HG02588 (cell line): Measurements from ENCODE around the gene GAST.
"Not testable (repeated sequence)": the region's sequence is repeated elsewhere in the genome, so short reads cannot be mapped to it uniquely, and the experiment has no call there.

ENCODE experiments used
- ATAC-seq: cut with Tn5 transposase; IDR thresholded peaks from one replicate; pipeline ENCODE4 v1.9.1; 2021; ENCODE audit warnings: mild to moderate bottlenecking, moderate library complexity; ENCODE audit not compliant: unreplicated experiment

GAST gene, protein sequence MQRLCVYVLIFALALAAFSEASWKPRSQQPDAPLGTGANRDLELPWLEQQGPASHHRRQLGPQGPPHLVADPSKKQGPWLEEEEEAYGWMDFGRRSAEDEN

DNA sequence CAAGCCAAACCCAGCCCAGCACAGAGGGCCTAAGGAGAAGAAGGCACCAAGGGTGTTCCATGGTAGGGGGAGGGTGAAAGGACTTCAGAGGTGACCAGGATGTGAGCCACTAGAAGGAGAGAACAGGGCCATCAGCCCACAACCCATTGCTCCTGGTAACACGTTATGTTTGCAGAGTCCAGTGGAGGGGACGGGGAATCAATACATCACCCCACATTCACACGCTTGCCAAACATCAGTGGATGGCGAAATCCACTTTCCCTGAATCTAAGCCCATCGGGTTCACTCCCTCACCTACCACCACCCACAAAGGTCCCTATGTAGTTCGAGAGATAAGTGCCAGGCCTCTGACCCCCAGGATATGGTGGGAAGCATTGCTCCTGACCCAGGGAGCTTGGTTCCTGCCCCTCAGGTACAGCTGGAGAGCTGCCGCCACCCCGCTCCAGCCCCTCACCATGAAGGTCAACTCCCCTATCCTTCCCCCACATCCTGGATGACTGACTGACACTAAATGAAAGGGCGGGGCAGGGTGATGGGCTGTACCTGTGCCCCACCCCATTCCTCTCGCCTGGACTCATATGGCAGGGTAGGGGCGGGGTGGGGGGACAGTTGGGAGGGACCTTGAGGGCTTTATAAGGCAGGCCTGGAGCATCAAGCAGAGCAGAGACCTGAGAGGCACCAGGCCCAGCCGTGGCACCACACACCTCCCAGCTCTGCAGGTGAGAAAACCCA lies at the start of gene GAST:
TSS of gene GAST (plus strand) at position 663 of the 732 bp plus-strand sequence. CDS start 3,106 bp downstream, outside the sequence.
- no peak for ATAC-seq

DNA sequence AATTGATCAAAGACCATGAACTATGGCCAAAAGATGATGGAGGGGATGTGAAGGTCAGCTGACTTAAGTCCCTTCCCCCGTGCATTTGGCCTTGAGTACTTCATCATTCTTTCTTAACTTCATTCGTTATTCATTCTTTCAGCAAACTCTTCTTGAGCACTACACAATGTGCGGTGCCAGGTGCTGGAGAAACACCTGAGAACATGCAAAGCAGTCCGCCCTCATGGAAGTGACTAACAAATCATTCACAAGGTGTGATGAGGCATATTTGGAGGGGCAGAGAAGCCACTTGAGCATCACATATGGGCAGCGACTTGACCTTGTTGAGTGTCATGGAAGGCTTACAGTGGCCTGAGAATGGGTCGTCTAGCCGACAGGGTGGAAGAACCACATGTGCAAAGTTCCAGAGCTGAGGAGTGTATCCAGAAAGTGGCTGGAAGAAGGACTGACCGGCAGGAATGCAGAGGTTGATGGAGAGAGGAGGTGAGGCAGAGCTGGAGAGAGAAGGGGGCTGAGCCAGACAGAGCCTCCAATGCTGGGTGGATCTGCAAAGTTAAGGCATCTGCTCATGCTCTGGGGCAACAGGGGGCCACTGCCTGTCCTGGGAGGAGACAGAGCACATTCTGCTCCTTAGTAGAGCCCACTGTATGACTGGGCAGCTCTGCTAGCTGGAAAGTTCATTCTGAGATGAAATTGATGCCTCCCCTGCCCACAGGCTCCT lies 48.5 kb upstream of the GAST start:
- no peak for ATAC-seq

DNA sequence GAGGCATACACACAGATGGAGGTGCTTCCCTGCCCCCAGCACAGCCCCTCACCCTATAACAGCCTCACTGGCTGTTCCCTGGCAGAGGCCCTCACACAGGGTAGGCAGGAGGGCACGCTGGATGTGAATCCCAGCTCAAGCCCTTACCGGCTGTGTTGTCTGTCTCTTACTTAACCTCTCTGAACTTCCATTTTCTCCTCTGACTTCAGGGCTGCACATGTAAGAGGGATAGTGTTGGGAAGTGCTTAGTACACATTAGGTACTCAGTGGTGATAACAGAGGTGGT lies 48.0 kb upstream of the GAST start:
- ATAC-seq: no peak

DNA sequence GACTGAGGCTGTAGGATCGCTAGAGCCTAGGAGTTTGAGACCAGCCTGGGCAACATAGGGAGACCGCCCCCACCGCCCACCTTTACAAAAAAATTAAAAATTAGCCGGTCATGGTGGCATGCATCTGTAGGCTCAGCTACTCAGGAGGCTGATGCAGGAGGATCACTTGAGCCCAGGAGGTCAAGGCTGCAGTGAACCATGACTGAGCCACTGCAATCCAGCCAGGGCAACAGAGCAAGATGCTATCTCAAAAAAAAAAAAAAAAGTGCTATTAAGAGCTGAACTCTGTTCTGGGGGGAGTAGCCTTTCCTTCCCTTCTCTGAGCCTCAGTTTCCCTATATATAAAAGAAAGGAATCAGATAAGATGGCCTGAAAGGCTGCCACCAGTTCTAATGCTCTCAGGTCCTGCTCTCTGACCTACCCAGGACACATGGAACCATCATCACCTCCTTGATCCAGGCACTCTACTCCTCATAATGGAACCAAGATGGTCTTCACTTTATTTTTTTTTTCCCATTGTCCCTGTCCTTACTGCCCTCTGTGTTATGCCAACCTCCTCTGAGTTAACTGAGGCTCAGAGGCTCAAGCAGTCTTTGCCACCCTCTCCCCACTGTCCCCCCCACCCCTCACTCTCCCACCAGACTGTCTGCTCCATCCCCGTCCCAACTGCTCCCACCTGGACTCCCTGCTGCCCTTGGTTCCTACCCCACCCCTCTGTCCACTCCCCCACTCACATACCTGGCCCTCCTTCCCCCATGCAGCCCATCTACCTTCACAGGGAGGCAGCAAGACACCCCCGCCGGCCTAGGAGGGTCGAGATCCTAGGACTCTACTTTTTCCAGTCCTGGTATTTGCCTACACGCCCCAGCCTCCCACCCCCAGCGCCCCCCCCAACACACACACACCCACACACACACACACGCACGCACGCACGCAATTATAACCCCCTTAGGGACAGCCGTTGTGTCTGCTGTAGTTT lies 47.3 kb upstream of the GAST start:
- ATAC-seq: no peak

DNA sequence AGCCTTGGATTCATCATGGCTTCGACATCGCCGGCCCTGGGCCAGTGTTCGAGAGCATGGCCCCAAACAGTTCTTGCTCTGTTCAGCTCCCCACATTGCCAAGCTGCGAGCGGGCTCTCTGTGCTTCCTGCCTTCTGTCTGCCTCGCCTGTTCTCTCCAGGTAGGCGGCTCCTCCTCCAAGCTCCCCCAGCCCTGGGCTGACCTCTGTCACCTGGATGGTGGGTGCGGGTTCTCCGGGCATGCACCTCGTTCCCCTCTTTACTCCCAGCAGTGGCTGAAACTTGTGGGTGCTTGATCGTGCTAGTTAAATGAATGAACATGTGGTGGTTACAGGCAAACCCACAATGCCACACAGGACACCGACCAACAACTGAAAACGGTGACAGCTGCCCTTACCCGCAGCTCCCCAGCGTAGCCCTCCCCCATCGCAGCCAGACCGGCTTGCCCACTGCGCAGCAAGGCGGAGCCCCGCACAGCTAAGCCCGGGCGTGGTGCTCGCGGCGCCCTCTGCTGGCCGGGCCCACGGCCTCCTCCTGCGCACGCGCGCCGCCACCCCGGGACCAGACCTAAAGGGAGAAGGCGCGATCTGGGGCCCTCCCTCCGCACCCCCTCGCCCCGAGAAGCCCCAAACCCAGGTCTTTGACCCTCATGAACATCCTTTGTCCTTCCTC lies 46.4 kb upstream of the GAST start:
- ATAC-seq: peak; percentile 56

DNA sequence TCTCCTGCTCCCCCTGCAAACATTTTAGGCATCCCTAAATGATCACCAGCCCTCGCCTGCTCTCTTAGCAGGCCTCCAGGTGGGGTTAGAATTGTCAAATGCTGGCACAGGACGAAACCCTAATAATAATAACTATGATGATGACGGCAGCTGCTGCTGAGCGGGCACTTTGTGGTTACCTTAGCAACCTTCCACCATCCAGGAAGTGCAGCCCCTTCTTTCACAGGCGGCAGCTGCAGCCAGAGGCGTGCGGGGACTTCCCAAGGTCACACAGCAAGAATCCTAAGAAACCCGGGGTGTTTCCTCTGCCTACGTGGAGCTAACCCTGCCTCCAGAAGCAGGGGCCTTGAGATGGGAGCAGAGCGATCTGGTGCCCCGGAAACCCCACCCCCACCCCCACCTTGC lies 45.9 kb upstream of the GAST start:
- peak; percentile 33 for ATAC-seq

DNA sequence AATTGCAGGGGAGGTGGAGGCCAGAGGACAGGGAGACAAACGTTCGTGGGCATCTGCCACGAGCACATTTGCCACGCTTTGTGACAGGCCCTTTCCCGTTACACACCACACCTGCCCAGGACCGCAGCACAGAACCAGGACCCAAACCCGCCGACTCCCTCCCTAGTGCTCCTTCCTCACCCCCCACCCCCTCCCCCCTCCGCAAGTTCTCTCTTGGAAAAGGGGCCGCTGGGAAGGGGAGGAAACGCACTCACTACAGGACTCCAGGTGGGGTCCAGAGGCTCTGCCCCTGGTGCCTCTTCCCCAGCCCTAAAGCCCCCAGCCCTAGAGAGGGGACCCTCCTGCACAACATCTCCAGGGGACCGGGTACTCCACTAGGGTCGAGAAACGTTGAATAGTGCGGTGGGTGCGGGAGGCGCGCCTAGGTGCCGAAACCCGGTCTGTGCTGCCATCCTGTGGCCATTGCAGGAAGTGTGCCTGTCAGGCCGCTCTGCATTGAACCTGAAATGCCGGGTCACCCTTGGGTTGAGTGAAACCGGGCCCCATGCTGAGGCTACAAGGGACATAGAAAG lies 45.3 kb upstream of the GAST start:
- ATAC-seq: no peak

DNA sequence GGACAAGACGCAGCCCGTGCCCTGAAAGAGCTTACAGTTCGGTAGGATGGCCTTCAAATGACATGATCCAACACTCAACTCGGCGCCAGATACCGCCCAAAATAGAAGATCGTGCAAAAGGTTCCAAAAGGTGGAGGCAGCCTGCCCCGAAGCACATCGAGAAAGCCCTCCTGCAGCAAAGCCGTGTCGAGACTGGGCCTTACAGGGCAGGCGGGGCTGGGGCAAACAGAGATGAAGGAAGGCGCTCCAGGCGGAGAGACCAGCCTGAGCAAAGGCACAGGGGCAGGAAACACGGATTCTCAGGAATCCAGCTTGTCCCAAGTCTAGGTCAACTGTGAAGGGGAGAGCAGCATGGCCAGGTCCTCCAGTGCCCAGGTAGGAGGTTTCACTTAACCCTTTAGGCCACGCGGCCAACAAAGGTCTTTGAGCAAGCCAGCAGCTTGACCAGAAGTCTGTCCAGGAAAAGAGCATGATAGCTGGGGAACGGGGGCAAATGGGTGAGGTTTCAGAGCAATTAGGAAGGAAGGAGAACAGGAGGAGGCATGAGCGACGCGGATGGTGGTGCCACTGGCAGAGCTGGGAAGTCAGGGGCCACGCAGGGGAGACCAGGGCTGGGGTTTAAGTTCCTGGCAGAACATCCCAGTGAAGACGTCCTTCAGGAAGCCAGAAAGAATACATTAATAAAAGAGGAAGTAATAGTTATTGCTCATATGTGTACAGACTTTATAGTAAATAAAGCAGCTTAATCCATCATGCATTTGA lies 44.7 kb upstream of the GAST start:
- no peak for ATAC-seq

DNA sequence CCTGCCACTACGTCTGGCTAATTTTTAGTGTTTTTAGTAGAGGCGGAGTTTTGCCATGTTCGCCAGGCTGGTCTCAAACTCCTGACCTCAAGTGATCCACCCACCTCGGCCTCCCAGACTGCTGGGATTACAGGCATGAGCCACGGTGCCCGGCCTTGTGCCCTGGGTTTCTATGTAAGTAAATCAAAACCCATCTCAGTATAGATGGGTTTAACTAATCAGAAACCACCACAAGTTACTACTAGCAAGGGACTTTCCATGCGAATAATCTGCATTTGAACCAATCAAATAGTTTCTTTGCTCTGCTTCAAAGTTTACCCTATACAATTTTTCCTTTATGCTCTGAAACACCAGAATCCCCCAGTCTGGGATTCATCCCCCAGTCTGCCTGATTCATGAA lies 40.0 kb upstream of the GAST start:
- ATAC-seq: no peak

DNA sequence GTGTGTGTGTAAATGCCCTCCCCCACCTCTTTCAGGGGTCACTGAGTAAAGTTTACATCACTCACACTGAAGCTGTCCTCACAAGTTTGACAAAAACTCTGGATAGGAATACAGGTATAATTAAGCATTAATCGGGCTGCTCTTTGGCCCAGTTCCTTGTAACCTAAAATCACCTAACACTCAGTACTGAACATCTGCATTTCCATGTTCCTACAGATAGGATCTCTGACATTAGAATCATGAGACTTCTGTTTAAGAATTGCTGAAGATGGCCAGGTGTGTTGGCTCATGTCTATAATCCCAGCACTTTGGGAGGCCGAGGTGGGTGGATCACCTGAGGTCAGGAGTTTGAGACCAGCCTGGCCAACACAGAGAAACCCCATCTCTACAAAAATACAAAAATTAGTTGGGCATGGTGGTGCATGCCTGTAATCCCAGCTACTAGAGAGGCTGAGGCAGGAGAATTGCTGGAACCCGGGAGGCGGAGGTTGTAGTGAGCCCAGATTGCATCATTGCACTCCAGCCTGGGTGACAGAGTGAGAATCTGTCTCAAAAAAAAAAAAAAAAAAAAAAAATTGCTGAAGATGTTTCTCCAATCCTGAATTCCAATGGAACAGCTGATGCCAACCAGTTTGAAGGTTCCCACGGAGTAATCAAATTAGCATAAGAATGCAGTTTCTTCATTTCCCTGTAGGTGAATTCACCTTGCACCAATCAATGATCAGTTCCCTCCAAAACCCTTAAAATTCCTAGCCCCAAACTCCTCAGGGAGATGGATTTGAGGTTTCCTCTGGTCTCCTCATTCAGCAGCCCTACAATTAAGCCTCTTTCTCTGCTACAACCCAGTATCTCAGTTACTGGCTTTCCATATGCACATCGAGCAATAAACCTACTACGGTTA lies 36.7 kb upstream of the GAST start:
- not testable (repeated sequence) for ATAC-seq

DNA sequence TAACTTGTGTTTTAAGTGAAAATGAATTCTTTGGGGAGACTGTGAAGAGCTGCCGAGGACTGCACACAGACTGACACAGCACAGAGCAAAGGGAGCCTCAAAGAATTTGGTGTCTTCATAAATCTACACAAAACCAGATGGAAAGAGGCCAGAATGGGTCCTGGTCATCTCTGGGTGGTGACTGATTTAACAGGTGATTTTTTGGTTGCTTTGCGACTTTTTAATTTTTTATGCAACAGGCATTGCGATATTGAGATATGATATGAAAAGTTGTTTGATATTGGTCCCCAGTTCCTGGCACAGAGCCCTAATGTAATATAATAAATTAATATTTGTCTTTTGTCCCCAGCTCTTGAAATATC lies 36.1 kb upstream of the GAST start:
- no peak for ATAC-seq

DNA sequence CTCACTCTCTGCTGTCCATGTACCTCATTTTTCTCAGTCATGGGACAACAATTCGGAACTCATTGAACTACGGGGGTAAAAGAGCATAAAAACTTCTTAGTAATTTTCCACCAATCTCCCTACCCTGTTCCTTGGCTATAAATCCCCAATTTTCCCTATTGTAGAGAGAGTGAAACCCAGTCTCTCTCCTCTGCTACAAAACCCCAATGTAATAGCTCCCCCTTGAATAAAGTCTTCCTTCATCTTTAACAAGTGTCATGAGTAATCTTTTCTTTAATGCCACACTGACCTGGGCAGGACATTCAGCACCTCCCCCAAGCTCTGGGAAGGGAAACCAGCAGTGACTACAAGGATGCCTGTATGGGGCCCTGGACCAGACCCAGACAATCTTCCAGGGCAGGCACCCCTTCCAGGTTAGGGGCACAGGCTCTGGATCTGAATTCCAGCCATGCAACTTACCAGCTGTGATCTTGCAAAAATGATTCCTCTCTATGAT lies 33.7 kb upstream of the GAST start:
- ATAC-seq: peak; percentile 27

DNA sequence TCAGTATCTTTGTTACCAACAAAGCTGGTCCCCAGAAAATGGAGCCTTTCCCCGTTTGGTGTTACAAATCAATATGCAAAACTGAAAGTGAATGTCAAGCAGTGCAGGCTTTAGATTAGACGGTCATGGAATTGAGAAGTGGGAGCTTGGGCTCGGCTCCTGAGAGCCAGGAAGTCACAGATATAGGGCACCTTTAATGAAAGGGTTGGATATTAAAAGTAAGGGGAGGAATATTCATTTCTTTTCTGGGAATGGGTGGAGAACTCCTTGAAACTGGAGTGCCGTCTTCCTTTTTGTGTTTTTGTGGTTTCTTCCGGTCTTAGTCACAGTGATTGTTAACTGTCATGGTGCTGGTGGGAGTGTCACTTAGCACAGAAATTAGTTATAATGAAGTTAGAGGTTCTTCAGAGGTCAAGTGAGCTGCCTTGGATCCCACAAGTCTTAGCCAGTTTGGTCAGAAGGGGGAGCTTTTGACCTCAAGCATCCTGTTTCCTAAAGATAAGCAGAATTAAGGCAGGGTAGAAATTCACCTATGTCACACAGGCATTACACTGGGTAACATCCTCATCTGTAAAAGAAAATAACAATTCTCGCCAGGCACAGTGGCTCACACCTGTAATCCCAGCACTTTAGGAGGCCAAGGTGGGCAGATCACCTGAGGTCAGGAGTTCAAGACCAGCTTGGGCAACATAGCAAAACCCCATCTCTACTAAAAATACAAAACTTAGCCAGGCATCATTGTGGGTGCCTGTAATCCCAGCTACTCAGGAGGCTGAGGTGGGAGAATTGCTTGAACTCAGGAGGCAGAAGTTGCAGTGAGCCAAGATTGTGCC lies 33.0 kb upstream of the GAST start:
- peak; percentile 69 for ATAC-seq

DNA sequence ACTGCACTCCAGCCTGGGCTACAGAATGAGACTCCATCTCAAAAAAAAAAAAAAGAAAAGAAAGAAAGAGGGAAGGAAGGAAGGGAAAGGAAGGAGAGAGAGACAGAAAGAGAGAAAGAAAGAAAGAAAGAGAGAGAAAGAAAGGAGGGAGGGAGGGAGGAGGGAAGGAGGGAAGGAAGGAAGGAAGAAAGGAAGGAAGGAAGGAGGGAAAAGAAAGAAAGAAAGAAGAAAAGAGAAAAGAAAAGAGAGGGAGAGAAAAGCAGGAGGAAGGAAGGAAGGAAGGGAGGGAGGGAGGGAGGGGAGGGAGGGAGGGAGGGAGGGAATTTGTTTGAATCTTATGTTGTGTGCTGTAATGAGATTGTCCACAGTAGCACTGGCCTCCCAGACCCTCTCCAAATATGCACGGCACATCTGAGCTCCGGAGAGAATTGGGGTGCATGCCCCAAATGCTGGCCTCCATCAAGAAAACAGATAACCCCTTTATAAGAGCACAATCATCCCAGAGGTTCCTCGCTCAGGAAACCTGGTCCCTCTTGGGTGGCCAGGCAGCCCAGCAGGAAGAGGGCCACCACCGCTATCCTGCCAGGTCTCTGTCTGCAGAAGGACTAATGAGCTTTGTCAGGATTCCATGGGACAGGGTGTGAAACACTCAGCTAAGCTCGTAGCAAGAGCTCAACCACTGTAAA lies 32.2 kb upstream of the GAST start:
- ATAC-seq: no peak

DNA sequence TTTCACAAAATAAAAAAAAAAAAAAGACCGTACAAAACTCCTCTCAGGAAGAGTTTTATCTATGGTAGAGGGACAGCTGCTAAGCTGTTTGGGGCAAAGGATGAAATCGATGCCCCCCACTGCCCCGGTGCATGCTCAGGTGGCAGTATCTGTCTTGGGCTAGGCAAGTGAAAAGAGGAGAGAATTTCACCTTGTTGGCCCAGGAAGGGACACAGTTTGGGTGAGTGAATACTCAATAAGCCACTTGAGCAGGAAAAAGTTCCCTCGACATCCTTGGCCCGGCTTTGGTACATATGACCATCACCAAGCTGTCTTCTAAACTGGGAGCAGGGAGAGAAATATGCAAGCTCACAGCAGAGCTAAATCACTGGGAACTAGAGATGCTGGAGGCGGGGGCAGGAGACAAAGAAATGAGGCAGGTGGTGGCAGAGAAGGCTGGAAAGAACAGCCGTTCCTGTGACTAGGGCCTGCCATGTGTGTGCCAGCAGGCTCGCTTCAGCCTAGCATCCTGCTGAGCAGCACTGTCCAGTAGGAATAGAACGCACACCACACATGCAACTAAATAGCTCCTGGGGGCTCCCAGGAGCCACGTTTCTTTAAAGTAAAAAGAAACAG lies 31.6 kb upstream of the GAST start:
- ATAC-seq: no peak

DNA sequence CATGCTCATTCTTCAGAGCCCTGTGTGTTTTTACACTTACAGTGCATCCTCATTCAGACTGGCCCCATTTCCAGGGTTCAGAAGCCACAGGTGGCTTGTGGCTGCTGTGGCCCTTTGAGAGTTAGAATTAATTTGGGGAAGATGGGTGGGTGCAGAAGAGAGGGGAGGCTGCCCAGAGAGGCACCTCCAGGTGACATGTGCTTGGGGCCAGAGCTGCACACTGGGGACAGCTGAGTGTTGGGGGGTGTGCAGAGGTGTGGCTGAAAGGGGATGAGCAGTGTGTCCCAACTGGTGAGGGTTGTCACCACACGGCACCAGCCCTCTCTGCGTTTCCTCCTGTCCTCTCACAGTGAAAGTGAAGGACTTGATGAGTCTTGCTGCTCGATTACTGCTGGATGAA lies 30.4 kb upstream of the GAST start:
- ATAC-seq: no peak

DNA sequence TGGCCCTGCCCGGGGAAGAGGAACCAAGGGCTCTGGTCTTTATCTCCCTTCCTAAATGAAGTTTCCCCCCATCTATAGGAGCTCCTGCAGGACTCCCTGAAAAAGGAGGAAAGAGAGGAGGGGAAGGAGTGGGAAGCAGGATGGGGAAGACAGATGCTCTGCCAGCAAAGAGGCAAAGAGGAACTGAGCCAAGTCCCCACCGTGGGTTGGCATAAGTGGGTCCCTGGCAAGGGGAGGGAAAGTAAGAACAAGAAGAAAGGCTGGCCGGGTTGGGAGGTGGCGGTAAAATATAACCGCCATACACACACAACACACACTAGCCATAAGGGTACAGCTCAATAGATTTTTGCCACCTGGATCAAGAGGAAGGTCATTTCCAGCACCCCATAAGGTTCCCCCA lies 29.5 kb upstream of the GAST start:
- ATAC-seq: no peak
